Measurements from ENCODE around the gene CRBN. TPM values are rescaled to one million over a fixed set of nuclear protein-coding genes. Genes with fewer than 3 reads are reported as not detected.

The CRBN gene
- total RNA-seq, 2 donors from 2014 or later: 35.3 to 36.8 TPM

DNA sequence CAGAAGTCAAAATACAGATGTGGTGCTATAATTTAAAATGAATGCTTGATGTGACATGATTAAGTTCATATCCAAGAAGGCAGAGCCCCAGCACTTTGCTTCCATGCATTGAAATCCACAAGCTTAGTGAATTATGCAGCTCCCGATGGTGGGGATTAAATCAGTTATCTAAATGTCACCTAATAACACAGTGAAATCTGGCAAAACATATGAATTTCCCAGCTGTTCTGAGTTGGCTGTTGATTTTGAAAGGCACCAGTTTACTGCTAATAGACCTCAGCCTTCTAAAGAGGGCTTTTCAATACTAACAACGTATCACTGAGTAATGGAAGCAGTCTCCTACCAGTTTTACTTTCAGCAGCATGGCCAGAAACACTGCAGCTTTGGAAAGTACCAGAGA, 19.8 kb upstream of the CRBN start:
- Histone ChIP-seq H3K36me3 (ENCODE audit: control insufficient read depth, insufficient read depth, low read length) (no peaks in the 10 kb centered on the region), H3K27ac (ENCODE audit: low read depth, low read length) (no peak overlapping the region), H3K27me3 (ENCODE audit: control insufficient read depth, insufficient read depth, low read length, poor library complexity, severe bottlenecking) (peaks cover 44% of the 10 kb centered on the region), H3K9ac (ENCODE audit: extremely low read depth, low read length, poor library complexity, severe bottlenecking) (no peak overlapping the region), H3K4me1 (ENCODE audit: control insufficient read depth, insufficient read depth, low read length) (no peaks in the 10 kb centered on the region), H3K4me3 (ENCODE audit: low read length) (no peak overlapping the region), H3K9me3 (ENCODE audit: control insufficient read depth, low read length) (no peaks in the 10 kb centered on the region)
- H3K4me1 Mint-ChIP-seq: peaks cover 16% of the 10 kb centered on the region
- H3K27me3 Mint-ChIP-seq (ENCODE audit: insufficient read depth): peaks cover 41% of the 10 kb centered on the region
- WGBS, 2 experiments (ENCODE audit: insufficient coverage in 1 of 2, insufficient read length in 1 of 2): 74 to 79% methylated on average over 2 of the region's 2 CpGs
- no peak for DNase-seq
- no peak overlapping the region for H3K4me3 Mint-ChIP-seq
- TF ChIP-seq, protein P1, sequence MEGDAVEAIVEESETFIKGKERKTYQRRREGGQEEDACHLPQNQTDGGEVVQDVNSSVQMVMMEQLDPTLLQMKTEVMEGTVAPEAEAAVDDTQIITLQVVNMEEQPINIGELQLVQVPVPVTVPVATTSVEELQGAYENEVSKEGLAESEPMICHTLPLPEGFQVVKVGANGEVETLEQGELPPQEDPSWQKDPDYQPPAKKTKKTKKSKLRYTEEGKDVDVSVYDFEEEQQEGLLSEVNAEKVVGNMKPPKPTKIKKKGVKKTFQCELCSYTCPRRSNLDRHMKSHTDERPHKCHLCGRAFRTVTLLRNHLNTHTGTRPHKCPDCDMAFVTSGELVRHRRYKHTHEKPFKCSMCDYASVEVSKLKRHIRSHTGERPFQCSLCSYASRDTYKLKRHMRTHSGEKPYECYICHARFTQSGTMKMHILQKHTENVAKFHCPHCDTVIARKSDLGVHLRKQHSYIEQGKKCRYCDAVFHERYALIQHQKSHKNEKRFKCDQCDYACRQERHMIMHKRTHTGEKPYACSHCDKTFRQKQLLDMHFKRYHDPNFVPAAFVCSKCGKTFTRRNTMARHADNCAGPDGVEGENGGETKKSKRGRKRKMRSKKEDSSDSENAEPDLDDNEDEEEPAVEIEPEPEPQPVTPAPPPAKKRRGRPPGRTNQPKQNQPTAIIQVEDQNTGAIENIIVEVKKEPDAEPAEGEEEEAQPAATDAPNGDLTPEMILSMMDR (conservative IDR thresholded peaks at IDR 0.05): no peak
- no peak overlapping the region for H3K27ac Mint-ChIP-seq
- H3K9me3 Mint-ChIP-seq: peaks cover 3% of the 10 kb centered on the region
- H3K36me3 Mint-ChIP-seq (ENCODE audit: low read depth): no peaks in the 10 kb centered on the region

DNA sequence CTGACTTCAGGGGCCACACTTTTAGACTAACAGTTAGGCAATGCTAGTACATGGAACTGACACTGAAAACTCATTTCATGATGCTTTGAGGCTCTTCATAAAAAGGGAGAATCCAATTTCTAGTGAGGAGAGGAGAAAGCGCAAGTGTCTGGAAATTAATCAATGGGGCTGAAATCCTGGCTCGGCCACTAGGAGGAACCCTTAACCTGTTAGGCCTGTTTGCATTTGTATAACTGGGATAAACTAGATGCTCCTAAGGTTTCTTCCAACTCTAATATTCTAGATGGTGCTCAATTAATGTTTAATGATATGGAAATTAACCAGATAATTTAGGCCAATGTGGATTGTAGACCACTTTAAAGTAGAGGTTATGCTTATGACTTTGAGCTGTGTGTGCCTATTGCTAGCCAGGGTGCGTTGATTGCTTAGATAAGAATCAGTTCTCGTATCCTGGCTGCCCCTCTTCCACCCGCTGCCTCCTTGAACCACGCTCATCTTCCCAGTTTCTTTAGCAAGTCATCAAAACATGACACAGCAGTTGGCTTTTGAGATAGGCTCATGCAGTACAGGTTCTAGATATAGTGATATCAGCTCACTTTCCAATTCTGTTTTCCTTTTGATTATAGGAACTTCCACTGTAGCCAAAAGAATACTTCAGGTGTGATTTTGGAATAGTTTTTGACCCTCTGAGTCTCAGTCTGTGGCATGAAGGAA, 16.8 kb upstream of the CRBN start:
- H3K4me3 Mint-ChIP-seq: no peak overlapping the region
- H3K27me3 Mint-ChIP-seq (ENCODE audit: insufficient read depth): peaks cover 52% of the 10 kb centered on the region
- H3K36me3 Mint-ChIP-seq (ENCODE audit: low read depth): no peaks in the 10 kb centered on the region
- 63 to 93% methylated on average over 3 to 6 of the region's 6 CpGs for WGBS, 2 experiments (ENCODE audit: insufficient coverage in 1 of 2, insufficient read length in 1 of 2)
- H3K27ac Mint-ChIP-seq: no peak overlapping the region
- DNase-seq: peak; percentile 76
- Histone ChIP-seq H3K27ac (ENCODE audit: low read depth, low read length) (no peak overlapping the region), H3K9ac (ENCODE audit: extremely low read depth, low read length, poor library complexity, severe bottlenecking) (no peak overlapping the region), H3K36me3 (ENCODE audit: control insufficient read depth, insufficient read depth, low read length) (no peaks in the 10 kb centered on the region), H3K4me3 (ENCODE audit: low read length) (no peak overlapping the region), H3K27me3 (ENCODE audit: control insufficient read depth, insufficient read depth, low read length, poor library complexity, severe bottlenecking) (peaks cover 62% of the 10 kb centered on the region), H3K4me1 (ENCODE audit: control insufficient read depth, insufficient read depth, low read length) (peaks cover 5% of the 10 kb centered on the region), H3K9me3 (ENCODE audit: control insufficient read depth, low read length) (no peaks in the 10 kb centered on the region)
- no peaks in the 10 kb centered on the region for H3K9me3 Mint-ChIP-seq
- TF ChIP-seq, protein P1 (conservative IDR thresholded peaks at IDR 0.05): peak; percentile 90
- peaks cover 21% of the 10 kb centered on the region for H3K4me1 Mint-ChIP-seq

DNA sequence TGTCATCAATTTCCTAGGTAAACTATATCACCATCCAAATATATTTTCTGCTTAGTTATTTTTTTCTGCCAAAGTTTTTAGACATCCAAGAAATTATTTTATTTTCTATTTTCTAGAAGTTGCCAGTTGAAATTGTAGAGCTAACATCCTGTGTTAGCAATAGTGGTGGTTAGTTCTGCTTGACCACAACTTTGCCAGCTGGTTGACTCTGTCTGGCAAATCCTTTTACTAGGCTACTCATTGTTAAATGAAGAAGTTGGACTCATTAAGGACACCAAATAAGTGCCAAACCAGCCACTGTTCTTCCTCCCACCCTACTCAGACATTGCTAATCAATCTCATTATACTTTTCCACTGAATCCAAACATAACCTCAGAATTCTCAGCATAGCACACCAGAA, 15.4 kb upstream of the CRBN start:
- no peaks in the 10 kb centered on the region for H3K9me3 Mint-ChIP-seq
- no peak overlapping the region for H3K4me3 Mint-ChIP-seq
- Histone ChIP-seq H3K9me3 (ENCODE audit: control insufficient read depth, low read length) (no peaks in the 10 kb centered on the region), H3K27ac (ENCODE audit: low read depth, low read length) (no peak overlapping the region), H3K36me3 (ENCODE audit: control insufficient read depth, insufficient read depth, low read length) (no peaks in the 10 kb centered on the region), H3K4me1 (ENCODE audit: control insufficient read depth, insufficient read depth, low read length) (peaks cover 7% of the 10 kb centered on the region), H3K27me3 (ENCODE audit: control insufficient read depth, insufficient read depth, low read length, poor library complexity, severe bottlenecking) (peaks cover 73% of the 10 kb centered on the region), H3K9ac (ENCODE audit: extremely low read depth, low read length, poor library complexity, severe bottlenecking) (no peak overlapping the region), H3K4me3 (ENCODE audit: low read length) (no peak overlapping the region)
- no peak overlapping the region for H3K27ac Mint-ChIP-seq
- H3K36me3 Mint-ChIP-seq (ENCODE audit: low read depth): no peaks in the 10 kb centered on the region
- no peak for DNase-seq
- TF ChIP-seq, protein P1 (conservative IDR thresholded peaks at IDR 0.05): no peak
- peaks cover 66% of the 10 kb centered on the region for H3K27me3 Mint-ChIP-seq (ENCODE audit: insufficient read depth)
- peaks cover 29% of the 10 kb centered on the region for H3K4me1 Mint-ChIP-seq

Measured in endodermal cell (in vitro differentiated cells).